GM12874 (cell line): ENCODE measurements around the gene ZNF628.

Experiments
- TF ChIP-seq, protein P1 (sequence below): IDR thresholded peaks from 2 replicates; pipeline ENCODE4 v1.5.1; 2011; ENCODE audit warnings: low read depth, mild to moderate bottlenecking, control low read depth, low read length, moderate library complexity; ENCODE audit not compliant: insufficient read depth

The ZNF628 gene

DNA sequence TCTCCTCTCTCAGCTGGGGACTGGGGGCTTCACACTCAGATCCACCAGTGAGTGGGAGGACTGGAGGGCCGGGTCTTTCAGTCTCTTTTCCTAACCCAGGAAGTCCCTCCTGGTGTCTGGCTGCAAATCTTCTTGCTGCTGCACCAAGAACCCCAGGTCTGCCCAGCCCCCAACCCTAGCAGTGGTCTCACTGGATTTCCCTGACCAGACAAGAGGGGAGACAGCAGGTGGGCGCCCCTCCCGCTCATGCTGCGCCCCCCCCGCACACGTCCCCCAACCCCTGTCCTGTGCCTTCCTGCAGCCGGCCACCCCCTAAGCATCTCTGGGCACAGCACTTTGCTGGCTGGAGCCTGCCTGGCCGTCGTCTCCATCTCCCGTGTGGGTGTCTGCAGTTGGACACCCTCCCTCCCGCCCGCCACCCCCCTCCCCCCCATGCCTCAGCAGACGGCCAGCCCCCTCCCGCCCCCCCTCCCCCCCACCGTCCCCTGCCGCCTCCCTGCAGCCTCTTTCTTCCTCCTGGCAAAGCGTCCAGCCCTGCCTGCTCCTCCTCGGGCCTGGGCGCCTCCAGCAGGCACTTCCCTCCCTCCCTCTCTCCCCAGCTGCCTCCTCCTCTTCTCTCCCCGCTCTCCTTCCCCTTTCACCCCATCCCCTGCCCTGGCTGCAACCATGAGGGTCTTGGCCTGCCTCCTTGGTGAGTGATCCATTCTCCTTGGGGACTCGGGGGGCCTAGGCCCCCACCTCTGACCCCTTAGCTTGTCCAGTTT, 11.7 kb downstream of the ZNF628 start, which contains the start of gene SSC5D:
Gene SSC5D, plus strand, starts transcription at position 513 of the 764 bp plus-strand sequence. Its CDS starts 154 bp downstream, at position 667.
- TF ChIP-seq, protein P1, sequence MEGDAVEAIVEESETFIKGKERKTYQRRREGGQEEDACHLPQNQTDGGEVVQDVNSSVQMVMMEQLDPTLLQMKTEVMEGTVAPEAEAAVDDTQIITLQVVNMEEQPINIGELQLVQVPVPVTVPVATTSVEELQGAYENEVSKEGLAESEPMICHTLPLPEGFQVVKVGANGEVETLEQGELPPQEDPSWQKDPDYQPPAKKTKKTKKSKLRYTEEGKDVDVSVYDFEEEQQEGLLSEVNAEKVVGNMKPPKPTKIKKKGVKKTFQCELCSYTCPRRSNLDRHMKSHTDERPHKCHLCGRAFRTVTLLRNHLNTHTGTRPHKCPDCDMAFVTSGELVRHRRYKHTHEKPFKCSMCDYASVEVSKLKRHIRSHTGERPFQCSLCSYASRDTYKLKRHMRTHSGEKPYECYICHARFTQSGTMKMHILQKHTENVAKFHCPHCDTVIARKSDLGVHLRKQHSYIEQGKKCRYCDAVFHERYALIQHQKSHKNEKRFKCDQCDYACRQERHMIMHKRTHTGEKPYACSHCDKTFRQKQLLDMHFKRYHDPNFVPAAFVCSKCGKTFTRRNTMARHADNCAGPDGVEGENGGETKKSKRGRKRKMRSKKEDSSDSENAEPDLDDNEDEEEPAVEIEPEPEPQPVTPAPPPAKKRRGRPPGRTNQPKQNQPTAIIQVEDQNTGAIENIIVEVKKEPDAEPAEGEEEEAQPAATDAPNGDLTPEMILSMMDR, result no peak

DNA sequence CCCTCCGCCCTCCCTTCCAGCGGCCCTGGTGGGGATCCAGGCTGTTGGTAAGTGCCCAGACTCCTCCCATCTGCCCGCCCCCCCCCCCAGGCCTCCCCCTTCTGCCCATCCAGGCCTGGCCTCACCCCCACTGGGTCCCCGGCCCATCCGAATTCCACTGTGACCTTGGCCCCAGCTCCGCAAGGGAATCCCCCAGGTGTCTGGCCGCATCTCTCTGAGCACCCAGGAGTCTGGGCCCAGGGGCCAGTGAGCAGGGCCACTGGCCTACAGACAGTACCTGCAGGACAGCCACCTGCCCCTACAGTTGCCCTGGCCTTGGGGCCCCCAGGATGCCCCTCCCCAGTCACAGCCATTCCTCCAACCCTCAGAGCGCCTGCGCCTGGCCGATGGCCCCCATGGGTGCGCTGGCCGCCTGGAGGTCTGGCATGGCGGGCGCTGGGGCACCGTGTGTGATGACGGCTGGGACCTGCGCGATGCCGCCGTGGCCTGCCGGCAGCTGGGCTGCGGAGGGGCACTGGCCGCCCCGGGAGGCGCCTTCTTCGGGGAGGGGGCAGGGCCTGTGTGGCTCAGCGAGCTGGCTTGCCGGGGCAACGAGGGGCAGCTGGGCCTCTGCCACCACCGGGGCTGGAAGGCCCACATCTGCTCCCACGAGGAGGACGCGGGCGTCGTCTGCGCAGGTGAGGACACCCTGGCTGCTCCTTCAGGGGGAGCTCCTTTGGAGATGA, 12.7 kb downstream of the ZNF628 start:
- TF ChIP-seq, protein P1, result no peak

DNA sequence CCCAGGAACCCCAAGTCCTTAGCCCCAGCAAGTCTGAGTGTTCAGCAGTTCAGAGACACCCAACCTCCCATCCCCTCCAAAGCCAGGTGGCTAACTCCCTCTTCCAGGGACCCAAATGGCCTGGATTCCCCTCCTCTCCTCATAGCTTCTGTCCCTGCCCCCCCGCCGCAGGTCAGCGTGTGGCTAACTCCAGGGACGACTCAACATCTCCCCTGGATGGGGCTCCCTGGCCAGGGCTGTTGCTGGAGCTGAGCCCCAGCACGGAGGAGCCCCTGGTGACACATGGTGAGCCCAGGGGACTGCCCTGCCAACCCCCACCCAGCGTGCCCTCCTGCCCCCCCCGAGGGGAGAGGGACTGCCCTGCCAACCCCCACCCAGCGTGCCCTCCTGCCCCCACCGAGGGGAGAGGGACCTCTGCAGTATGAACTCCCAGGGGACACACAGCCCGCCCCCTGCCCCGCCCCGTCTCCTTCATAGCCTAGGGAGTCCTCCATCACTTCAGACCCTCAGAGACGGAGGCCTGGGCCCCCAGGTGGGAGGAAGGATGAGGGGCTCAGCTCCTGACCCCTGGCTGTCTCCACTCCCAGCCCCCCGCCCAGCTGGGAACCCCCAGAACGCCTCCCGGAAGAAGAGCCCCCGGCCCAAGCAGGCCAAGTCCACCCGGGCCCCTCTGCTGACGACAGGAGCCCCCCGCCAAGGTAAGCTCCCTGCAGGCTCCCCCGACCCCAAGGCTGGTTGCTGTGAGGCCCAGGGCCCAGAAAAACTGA, 13.5 kb downstream of the ZNF628 start:
- TF ChIP-seq, protein P1, result no peak

DNA sequence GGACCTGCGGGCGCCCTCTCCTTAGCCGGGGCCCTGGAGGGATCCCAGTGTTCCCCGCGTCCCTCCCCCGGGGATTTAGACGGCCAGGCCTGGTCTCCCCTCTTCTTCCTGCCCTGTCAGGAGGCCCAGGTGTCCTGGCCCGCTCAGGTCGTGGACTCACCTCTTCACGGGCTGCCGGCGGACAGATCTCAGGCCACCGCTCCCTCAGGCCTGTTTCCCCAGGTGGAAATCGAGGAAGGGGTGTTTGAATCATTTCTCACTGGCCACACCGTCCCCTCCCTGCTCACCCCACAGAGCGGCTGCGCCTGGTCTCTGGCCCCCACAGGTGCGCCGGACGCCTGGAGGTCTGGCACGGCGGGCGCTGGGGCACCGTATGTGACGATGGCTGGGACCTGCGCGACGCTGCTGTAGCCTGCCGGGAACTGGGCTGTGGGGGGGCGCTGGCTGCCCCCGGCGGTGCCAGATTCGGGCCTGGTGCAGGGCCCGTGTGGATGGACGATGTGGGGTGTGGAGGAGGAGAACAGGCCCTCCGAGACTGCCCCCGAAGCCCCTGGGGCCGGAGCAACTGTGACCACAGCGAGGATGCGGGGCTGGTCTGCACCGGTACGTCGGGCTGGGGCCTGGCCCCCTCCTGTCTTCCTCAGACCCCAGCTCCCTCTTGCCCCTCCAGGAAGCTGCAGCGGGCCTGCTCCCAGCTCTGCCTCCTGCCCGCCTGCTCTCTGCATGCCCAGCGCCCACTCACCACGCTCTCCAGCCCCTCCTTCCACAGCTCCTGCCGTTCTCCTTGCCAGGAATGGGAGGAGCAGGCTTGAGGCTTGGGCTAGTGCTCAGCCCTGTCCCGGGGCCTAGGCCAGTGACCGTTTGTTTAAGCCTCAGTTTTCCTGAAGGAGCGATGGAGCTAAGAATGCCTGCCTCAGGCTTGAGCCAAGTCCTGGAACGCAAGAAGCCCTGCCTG, 14.3 kb downstream of the ZNF628 start:
- TF ChIP-seq, protein P1, result no peak

DNA sequence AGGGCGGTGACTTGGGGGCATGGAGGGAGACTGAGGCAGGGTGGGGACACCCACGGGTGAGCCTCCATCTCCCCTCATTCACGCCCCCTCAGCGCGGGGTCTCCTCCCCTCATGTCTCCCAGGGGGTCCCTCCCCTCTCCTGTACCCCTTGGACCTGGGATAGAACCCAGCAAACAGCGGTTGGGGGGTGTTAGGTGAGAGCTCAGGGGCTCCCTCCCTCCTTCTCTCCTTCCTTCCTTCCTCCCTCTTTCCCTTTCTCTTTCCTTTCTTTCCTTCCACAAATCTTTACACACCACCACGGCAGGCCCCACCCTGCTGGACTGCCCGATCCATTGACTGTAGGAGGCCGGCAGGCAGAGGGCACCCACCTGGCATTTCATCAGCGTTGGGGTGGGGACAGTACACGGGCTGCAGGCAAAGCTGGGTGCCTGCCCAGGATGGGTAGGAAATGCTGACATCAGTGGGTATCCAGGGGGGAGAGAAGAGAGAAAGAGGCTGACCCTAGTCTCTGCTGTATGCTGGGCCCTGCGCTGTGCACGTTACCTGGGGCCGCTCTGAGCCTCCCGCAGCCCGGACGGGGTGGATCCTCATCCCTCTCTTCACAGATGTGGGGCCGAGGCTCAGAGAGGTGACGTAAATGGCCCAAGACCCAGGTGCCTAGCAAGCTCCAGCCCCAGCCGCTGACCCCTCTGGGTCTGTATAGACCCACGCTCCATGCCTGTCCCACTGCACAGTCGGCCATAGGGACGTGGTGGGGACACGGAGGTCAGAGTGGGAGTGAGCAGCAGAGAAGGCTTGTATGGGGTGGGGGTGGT, 15.3 kb downstream of the ZNF628 start:
- TF ChIP-seq, protein P1, result no peak

DNA sequence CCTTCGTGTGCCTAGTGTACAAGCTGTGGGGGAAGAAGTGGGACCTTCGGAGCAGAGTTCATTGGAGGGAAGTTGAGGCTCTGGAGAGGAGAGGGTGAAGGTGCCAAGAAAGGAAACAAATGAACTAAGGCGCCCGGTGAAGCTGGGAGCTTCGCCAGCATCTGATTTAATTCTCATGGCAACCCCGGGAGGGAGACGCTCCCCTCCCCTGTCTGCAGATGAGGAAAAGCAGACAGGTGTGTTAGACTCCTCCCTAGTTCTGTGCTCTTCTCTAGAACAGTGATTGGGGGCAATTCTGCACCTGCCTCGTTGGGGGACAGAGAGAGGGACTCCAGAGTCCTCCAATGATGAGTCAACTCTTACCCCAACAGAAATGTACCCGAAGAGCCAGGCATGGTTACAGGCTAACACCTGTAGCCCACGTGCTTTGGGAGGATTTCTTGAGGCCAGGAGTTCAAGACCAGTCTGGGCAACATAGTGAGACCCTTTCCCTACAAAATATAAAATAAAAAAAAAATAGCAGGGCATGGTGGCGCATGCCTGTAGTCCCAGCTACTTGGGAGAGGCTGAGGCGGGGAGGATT, 16.0 kb downstream of the ZNF628 start:
- TF ChIP-seq, protein P1, result no peak
